T-helper 9 cell (primary cell): Measurements from ENCODE around the gene UCHL5.

Experiments used
- DNase-seq: peaks from one replicate; pipeline ENCODE4 v3.0.0-alpha.2; 2020
- total RNA-seq, 2 donors: gene quantifications; one replicate each; lab custom pipeline; 2026; lab: John Stamatoyannopoulos, UW

The UCHL5 gene
- 20.3 to 36.7 reads per million in 2 donors for total RNA-seq

- DNase-seq = peak; percentile 89
These were observed at the start of gene UCHL5, which contains the start of gene RO60 for GRCh38 chr1:193059282-193060114. Gene UCHL5, minus strand, starts transcription at chr1:193059360. Its CDS starts 100 bp downstream, at chr1:193059260. Gene RO60, plus strand, starts transcription at chr1:193059612. Its CDS starts 9,443 bp downstream, at chr1:193069055.

GRCh38 chr1:193108471-193108870 lies 49.3 kb upstream of the UCHL5 start:
- DNase-seq = no peak

- no peak for DNase-seq
These were observed 46.6 kb upstream of the UCHL5 start for GRCh38 chr1:193105821-193106177.

- peak; percentile 50 for DNase-seq
These were observed 46.0 kb upstream of the UCHL5 start, which contains the start of gene GLRX2 for GRCh38 chr1:193104907-193105820. Gene GLRX2, minus strand, starts transcription at chr1:193105414. Its CDS starts 32 bp downstream, at chr1:193105382.

GRCh38 chr1:193104502-193104906 lies 45.3 kb upstream of the UCHL5 start:
- DNase-seq = no peak

GRCh38 chr1:193103759-193104501 lies 44.8 kb upstream of the UCHL5 start:
- no peak for DNase-seq

GRCh38 chr1:193102662-193103061 lies 43.5 kb upstream of the UCHL5 start:
- DNase-seq = no peak

GRCh38 chr1:193094112-193094511 lies 35.0 kb upstream of the UCHL5 start:
- no peak for DNase-seq

GRCh38 chr1:193090865-193091264 lies 31.7 kb upstream of the UCHL5 start:
- DNase-seq = no peak

- no peak for DNase-seq
These were observed 28.7 kb upstream of the UCHL5 start for GRCh38 chr1:193087893-193088292.

GRCh38 chr1:193086342-193086741 lies 27.2 kb upstream of the UCHL5 start:
- no peak for DNase-seq

GRCh38 chr1:193085263-193085662 lies 26.1 kb upstream of the UCHL5 start:
- no peak for DNase-seq

- no peak for DNase-seq
These were observed 24.4 kb upstream of the UCHL5 start for GRCh38 chr1:193083365-193084088.

- no peak for DNase-seq
These were observed 20.0 kb upstream of the UCHL5 start for GRCh38 chr1:193079187-193079586.

- no peak for DNase-seq
These were observed 18.8 kb upstream of the UCHL5 start for GRCh38 chr1:193077991-193078390.

- no peak for DNase-seq
These were observed 11.8 kb upstream of the UCHL5 start for GRCh38 chr1:193070942-193071341.

- DNase-seq = no peak
These were observed 11.2 kb upstream of the UCHL5 start for GRCh38 chr1:193070386-193070753.

- no peak for DNase-seq
These were observed 10.7 kb upstream of the UCHL5 start for GRCh38 chr1:193069748-193070385.

- DNase-seq = no peak
These were observed 8.9 kb upstream of the UCHL5 start for GRCh38 chr1:193068013-193068412.

- DNase-seq = no peak
These were observed 7.4 kb upstream of the UCHL5 start for GRCh38 chr1:193066606-193067005.

GRCh38 chr1:193065954-193066353 lies 6.8 kb upstream of the UCHL5 start:
- DNase-seq = no peak
